ENCODE measurements around the gene NAV1. TPM values are rescaled to one million over a fixed set of nuclear protein-coding genes. Genes with fewer than 3 reads are reported as not detected.

The NAV1 gene
- total RNA-seq, 1 donor from 2014 or later: 66.6 TPM

DNA sequence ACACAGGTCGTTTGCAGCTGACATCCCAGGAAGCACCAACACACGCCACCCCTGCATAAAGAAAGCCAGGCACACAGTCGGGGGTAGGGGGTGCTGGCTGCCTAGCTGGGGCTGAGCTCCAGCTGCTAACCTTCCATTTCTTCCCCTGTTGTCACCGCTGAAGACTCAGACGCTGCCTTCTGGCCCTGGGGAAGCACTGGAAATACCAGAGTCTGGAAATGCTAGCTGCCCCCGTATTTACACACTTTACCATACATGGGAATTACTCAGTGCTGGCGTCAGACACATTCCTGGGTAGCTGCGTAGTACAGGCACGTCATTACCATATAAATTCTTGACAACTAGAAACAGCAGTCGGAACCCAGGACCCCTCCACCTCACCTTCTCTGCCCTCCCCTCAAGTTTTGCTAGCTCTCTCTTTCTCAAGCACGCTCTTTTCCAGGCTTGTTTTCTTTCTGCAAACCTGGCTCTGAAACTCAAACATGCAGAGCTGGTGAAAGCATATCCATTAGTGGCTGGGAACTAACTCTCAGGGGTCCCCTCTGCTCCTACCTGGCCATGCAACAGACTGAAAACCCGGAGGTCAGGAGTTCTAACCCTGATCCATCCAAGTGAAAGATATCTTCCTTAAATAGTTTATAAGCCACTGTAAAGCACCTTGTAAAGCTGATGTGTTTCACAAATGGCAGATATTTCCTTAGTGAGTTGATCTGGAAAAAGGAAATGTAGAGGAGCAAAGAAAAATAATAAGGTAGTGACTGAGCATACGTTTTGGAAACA lies 35.3 kb upstream of the NAV1 start:
- intact Hi-C loops (cut with DNase I): no loop called here
- no peak for ATAC-seq (ENCODE audit: poor library complexity)
- no peak for DNase-seq

DNA sequence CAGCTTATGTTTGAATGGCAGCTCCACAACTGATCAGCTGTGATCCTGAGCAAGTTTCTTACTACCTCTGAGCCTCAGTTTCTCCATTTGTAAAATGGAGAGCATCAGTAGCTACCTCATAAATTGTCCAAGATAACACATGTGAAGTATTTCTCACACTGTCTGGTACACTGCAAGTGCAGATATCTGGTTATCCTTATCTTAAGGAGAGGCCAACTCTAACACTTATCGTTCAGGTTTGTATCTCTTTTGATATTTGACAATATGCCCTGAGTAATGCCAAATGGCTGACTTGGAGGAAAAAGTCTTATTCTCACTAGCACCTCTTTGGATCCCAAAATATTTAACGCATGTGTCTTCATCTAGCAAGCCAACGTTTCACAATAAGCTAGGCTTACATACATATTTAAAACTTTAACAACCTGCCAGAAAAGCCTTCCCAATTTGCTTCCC lies 34.7 kb upstream of the NAV1 start:
- ATAC-seq (ENCODE audit: poor library complexity): no peak
- DNase-seq: no peak
- intact Hi-C loops (cut with DNase I): no loop called here

DNA sequence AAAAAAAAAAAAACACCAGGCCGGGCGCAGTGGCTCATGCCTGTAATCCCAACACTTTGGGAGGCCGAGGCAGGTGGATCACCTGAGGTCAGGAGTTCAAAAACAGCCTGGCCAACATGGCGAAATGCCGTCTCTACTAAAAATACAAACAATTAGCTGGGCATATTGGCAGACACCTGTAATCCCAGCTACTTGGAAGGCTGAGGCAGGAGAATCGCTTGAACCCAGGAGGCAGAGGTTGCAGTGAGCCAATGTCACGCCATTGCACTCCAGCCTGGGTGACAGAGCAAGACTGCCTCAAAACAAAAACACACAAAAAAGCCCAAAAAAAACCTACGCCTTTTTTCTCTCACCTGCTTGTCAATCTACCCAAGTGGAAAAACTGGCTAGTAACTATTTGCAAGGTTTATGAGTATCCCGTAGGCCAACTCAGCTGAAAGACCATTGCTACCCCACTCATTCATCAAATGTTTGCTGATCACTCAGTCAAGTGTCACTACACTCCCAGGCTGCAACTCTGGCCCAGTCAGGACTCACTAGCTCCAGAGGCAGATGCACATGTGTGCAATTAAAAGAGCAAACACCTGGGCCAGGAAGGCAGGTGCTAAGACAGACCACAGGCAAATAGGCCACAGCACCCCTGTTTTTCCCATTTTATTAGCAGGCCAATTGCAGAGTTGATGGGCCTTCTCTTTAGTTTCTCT lies 34.0 kb upstream of the NAV1 start:
- ATAC-seq (ENCODE audit: poor library complexity) (no peak), DNase-seq (no peak)
- intact Hi-C loops (cut with DNase I): no loop called here

DNA sequence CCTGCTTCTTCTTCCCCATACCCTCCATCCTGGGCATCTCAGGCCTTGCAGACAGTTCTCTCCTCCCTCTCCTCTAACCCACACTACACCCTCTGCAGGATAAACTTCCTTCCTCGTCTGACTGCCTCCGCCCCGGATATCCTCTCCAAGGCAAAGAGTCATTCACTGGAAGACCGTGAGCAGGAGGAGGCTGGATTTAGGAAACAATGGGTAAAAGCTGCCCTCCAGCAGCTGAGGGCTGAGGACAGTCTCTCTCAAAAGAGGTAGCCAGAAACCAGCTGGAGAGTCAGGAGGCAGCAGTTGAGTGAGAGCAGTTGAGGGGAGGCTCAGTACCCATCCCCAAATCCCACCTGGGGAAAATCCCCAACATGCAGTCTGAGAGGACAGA lies 33.4 kb upstream of the NAV1 start:
- intact Hi-C loops (cut with DNase I): no loop called here
- DNase-seq (no peak), ATAC-seq (ENCODE audit: poor library complexity) (no peak)

DNA sequence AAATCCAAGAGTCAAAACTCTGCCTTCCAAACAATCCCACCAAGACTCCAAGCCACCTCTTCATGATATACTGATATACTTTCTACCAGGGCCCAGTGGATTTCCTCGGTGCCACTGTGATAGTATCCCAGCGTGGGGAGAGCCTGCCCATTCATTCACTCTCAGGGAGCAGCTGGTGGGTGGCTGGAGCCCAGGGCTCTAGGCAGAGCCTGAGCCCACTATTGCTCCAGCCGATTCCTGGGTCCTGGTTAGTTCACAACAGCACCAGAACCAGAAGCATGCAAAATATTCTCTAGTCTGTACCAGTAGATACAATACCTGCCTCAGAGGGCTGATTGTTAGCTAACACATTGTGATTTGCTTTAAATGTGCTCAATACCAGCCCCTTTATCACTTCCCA lies 32.8 kb upstream of the NAV1 start:
- intact Hi-C loops (cut with DNase I): no loop called here

DNA sequence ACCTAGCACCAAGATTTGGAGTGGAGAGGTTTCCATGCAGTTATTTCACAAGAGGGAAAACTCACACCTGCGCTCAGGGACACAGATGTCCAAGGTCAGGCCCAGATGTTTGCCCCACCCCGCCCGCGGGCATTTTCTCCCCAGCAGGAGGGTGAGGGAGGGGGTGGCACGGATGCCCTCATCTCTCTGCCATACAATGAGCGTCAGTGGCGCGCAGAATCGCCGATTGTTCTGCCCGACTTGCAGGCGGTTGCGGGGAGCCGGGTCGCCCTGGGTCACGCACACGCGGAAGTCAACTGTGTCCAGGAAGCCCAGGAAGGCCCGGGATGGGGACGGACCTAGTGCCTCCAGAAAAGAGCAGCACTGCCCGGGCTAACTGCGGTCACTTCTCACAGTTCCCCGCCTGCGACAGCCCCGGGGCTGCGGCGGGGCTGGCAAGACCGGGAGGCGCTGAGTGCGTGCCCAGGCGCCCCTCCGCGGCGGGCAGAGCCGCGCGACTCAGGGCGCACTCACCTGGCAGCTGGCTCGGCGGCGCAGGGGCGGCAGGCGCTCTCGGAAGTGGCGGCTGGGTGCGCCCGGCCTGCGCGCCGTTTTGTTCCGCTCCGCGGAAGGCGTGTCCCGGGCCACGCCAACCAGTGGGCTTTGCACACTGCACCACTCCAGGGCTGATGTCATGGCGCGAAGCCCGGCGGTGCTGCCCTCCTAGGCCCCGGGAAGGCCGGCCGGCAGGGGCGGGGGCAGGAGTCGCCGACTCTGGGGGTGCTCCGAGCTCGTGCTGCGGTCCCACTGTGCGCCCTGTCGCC lies 32.2 kb upstream of the NAV1 start, which contains the start of gene CSRP1:
CSRP1 (minus strand) TSS at position 567 of the 803 bp plus-strand sequence. CDS start 10,820 bp downstream, outside the sequence.
- ATAC-seq (ENCODE audit: poor library complexity) (peak; percentile 94), DNase-seq (peak; percentile 94)
- intact Hi-C loops (cut with DNase I): no loop called here

More for the DNA sequence above, 32.8 kb upstream of the NAV1 start:
- no peak for ATAC-seq (ENCODE audit: poor library complexity)
- DNase-seq: no peak

DNA sequence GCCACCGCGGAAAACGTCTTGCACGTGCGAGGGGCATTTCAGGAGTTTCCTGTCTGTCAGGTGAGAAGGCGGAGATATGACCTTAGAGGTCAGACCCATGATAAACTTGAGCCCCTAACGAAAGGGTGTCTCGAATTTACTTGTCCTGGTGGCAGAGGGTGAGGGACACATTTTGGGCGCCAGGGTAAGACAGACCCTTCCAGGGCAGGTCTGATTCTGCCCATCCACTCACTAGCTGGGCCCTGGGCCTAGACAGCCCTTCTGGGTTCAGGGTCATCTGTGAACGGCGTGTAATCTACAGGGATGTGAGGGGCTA lies 31.6 kb upstream of the NAV1 start:
- intact Hi-C loops (cut with DNase I): no loop called here
- ATAC-seq (ENCODE audit: poor library complexity): no peak
- DNase-seq: no peak

DNA sequence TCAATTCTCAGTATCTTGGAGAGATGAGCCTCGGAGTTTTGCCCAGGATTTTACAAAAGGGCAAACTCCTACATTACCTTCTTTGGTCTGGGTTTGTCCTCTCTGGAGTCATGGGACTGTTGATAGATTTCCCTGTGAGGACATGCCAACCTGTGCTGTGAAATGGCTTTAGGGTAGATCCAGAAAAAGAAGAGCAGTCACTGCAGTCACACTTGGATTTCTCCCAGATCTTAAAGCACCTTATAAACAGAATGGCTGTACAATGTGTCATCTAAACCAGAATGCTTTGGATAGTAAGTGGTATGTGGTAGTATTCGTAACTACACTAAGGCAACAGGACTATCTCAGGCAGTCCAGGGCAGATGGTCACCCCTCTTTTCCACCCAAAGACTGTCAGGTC lies 30.1 kb upstream of the NAV1 start:
- no peak for ATAC-seq (ENCODE audit: poor library complexity)
- intact Hi-C loops (cut with DNase I): no loop called here
- no peak for DNase-seq

DNA sequence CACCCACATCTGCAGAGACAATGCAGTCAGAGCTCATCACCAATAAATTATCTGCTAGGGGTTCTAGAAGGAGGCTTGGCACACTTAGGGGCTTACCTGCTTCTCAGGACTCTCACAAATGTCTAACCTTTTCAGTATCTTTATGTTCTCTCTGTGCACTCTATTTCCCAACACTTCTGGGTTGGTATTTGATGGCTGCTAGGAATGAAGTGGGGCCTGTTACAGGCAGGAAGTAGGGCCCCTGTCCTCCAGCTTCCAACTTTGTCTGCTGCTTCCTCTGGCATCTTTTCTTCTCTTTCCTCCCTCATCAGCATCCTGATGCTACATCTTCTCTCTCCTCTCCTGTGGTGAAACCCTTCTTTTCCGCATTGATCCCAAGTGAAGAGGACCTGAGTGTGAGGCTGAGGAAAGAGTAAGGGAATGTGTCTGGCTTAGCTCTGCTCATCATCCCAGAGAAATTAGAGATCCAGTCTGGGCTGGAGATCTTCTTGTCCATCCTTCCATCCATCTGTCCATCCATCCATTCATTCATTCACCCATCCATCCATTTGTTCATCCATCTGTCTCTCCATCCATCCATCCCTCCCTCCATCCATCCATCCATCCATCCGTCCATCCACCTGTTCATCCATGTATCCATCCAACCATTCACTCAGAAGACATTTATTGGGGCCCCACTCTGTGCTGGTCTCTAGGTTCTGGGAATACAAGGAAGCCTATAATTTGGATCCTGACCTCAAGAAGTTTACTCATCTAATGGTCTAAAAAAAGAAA lies 29.1 kb upstream of the NAV1 start:
- intact Hi-C loops (cut with DNase I): loop anchor here (5.0 kb wide), 1 partner anchor 62 kb away; no protein-coding TSS in a partner anchor
- ATAC-seq (ENCODE audit: poor library complexity) (no peak), DNase-seq (no peak)

DNA sequence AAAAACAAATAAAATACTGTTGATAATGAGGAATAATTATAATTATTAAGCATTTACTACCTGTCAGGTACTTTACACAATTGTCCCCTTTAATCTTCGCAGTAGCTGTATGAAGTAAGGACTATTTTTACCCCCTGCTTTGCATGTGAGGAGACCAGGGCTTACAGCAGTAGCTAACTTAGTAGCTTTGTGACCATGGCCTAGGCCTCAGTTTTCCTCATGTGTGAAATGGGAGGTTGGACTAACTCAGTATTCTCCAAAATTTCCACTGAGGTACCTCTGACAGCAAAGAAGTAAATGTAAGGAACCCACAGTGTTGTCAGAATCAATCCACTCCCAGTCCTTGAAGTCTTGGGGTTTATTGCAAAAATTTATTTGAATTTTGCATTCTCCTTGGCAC lies 28.2 kb upstream of the NAV1 start:
- intact Hi-C loops (cut with DNase I): loop anchor here (5.0 kb wide), 1 partner anchor 63 kb away; no protein-coding TSS in a partner anchor
- ATAC-seq (ENCODE audit: poor library complexity): no peak
- no peak for DNase-seq

DNA sequence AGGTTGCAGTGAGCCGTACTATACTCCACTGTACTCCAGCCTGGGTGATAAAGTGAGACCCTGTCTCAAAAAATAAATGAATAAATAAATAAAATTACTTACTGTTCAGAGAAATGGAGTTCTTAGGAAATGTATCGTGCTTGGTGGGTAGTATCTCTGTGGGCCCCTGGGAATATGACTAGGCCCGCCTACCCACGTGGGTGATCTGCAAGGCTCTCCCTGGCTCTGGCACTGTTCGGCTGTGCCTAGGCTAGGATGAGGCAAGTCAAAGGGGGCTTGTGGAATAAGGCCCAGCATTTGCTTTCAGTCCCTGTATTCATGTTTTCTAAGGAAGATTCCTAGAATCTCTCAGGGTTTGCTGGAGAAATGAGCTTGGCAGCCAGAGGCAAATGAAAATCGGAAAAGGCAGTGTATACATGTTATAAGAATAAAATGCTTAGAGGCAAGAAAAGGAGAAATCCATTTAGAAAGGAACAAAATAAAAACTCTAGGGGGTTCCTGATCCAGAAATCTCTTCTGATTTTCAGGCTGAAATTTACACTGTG lies 27.5 kb upstream of the NAV1 start:
- ATAC-seq (ENCODE audit: poor library complexity) (no peak), DNase-seq (no peak)
- intact Hi-C loops (cut with DNase I): loop anchor here (5.0 kb wide), 1 partner anchor 64 kb away; no protein-coding TSS in a partner anchor

DNA sequence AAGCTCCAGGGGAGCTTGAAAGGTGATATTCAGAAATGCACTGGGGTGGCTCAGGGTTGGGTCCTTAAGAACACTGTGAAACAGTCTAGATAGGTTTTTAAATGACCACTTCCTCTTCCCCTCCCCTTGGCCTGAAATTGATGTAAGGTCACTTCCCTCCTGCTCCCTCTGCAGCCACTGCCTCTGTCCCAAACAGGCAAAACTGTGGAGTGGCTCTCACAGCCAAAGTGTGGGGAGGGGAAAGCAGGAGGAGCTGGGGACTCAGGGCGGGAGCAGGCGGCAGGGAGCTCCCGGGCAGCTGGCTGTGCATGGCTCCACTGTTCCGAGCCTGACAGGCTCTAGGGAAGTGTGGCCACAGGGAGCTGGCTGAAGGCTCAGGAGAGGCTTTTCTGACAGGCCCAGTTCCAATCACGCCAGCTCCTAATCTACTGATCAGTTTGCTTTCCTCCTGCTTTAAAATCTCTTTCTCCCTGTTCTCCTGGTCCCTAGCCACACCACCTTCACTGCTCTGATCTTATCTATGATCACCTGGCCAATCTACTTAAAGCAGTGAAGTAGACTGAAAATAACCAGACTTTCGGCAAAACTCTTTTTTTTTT lies 26.9 kb upstream of the NAV1 start:
- intact Hi-C loops (cut with DNase I): loop anchor here (5.0 kb wide), 1 partner anchor 65 kb away; no protein-coding TSS in a partner anchor
- ATAC-seq (ENCODE audit: poor library complexity): peak; percentile 82
- peak; percentile 82 for DNase-seq

DNA sequence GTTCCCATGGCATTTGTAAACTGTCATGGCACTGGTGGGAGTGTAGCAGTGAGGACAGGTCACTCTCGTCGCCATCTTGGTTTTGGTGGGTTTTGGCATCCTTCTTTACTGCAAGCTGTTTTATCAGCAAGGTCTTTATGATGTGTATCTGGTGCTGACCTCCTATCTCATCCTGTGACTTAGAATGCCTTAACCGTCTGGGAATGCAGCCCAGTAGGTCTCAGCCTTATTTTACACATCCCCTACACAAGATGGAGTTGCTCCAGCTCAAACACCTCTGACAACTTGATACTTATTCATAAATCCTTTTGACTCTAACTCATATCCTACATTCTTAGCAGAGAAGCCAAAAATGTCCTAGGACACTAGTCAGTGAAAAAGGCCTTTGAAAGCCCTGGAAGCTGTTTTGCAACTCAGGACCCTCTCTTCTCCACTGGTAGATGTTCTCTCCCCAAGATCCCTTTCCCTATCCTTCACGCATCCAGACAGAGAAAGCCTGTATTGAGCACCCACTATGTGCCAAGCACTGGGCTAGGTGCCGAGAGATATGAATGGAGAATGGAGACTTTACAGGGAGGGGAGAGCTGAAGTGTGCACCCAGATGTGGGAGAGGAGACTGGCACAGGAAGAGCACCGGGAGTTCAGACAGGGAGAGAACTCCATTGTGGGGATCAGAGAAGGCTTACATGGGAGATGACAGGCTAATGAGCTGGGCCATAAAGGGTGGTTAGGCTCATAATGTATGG lies 25.3 kb upstream of the NAV1 start:
- DNase-seq: no peak
- no peak for ATAC-seq (ENCODE audit: poor library complexity)
- intact Hi-C loops (cut with DNase I): loop anchor here (1.0 to 5.0 kb wide), 2 partner anchors 31 to 66 kb away; no protein-coding TSS in a partner anchor

DNA sequence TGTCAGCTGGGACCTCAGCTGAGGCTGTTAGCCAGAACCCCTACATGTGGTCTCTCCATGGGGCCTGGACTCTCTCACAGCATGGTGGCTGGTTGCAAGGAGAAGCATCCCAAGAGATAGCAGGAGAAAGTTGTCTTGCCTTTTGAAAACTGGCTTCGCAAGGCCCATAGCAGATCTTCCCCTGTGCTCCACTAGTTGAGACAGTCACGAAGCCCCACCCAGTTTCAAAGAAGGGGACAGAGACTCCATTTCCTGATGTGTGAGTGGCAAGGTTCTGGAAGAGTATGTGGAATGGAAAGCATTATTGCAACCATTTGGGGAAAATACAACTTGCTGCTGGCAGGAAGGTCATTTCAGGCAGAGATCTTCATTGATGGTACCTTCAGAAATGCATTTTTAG lies 24.5 kb upstream of the NAV1 start:
- no peak for ATAC-seq (ENCODE audit: poor library complexity)
- intact Hi-C loops (cut with DNase I): loop anchor here (5.0 kb wide), 1 partner anchor 67 kb away; no protein-coding TSS in a partner anchor
- no peak for DNase-seq

DNA sequence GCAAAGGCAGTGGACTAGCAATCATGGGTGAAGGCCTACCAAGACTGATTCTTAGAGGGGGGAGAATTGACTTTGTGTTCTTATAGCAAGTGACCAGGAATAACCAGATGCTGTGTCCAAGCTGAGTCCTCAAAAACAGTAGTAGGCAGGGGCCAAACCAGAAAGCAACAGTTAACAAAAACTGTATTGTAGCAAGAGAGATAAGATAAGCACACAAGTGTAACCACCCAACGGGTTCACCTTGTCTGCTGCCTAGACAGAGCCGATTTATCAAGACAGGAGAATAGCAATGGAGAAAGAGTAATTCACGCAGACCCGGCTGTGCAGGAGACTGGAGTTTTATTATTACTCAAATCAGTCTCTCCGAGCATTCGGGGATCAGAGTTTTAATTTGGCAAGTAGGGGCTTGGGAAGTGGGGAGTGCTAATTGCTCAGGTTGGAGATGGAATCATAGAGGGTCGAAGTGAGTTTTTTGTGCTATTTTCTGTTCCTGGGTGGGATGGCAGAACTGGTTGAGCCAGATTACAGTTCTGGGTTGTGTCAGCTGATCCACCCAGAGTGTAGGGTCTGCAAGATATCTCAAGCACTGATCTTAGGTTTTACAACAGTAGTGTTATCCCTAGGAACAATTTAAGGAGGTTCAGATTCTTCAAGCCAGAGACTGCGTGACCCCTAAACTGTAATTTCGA lies 23.7 kb upstream of the NAV1 start:
- intact Hi-C loops (cut with DNase I): no loop called here
- DNase-seq (no peak), ATAC-seq (ENCODE audit: poor library complexity) (no peak)

DNA sequence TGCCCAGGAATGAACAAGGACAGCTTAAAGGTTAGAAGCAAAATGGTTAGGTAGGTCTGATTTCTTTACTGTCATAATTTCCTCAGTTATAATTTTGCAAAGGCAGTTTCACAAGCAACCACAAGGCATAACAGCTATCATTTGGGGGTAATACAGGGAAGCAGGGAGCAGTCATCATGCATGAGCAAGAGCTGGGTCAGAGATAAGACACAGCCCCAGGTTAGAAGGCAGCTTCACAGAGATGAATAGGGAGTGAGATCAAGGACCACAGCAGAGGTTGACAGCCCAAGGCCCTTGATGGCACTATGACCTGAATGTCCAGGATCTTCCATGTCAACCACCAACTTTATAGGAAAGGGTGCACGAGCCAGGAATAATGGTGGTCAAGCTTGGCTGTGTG lies 23.0 kb upstream of the NAV1 start:
- ATAC-seq (ENCODE audit: poor library complexity) (no peak), DNase-seq (no peak)
- intact Hi-C loops (cut with DNase I): no loop called here
